GM13977 (cell line): ENCODE data around the gene NAV3.

ENCODE experiments used
- DNase-seq: peaks from one replicate; pipeline ENCODE4 v3.0.0; 2012; ENCODE audit warnings: low spot score
- CTCF ChIP-seq: IDR thresholded peaks from 2 replicates; pipeline ENCODE4 v1.5.1; 2012; ENCODE audit warnings: mild to moderate bottlenecking, control low read depth; ENCODE audit not compliant: insufficient read depth; ENCODE audit errors: extremely low read depth, missing control alignments
- in situ Hi-C: fragments of 300-500 bp; cut with MboI; formaldehyde crosslinking; loops from one replicate; pipeline ENCODE4 v1.12.0; 2022; ENCODE audit warnings: low sequenced_read_pairs, low pct_unique_long_range_greater_than_20kb, mixed read lengths, inconsistent platforms; ENCODE audit not compliant: unreplicated experiment

NAV3 gene

GRCh38 chr12:78179346-78179745, 348.7 kb downstream of the NAV3 start:
- TF ChIP-seq CTCF = no peak
- in situ Hi-C loops = no loop called here

GRCh38 chr12:78181544-78182162, 351.0 kb downstream of the NAV3 start:
- in situ Hi-C loops = no loop called here
- TF ChIP-seq CTCF = peak; percentile 36
- no peak for DNase-seq

More at GRCh38 chr12:78179346-78179745, 348.7 kb downstream of the NAV3 start:
- DNase-seq = no peak

- in situ Hi-C loops = no loop called here
Observed at GRCh38 chr12:78183824-78184223, 353.1 kb downstream of the NAV3 start.

GRCh38 chr12:78185109-78185508, 354.4 kb downstream of the NAV3 start:
- in situ Hi-C loops = no loop called here
- no peak for TF ChIP-seq CTCF
- no peak for DNase-seq

More at GRCh38 chr12:78183824-78184223, 353.1 kb downstream of the NAV3 start:
- TF ChIP-seq CTCF = no peak
- no peak for DNase-seq

- in situ Hi-C loops = no loop called here
- no peak for TF ChIP-seq CTCF
- no peak for DNase-seq
Observed at GRCh38 chr12:78185651-78186050, 355.0 kb downstream of the NAV3 start.

- in situ Hi-C loops = no loop called here
- DNase-seq = no peak
- TF ChIP-seq CTCF = no peak
Observed at GRCh38 chr12:78186670-78187069, 356.0 kb downstream of the NAV3 start.
